Measurements from ENCODE around the gene XRN1.
"Not testable (repeated sequence)": the region's sequence is repeated elsewhere in the genome, so short reads cannot be mapped to it uniquely, and the experiment has no call there.

DNA sequence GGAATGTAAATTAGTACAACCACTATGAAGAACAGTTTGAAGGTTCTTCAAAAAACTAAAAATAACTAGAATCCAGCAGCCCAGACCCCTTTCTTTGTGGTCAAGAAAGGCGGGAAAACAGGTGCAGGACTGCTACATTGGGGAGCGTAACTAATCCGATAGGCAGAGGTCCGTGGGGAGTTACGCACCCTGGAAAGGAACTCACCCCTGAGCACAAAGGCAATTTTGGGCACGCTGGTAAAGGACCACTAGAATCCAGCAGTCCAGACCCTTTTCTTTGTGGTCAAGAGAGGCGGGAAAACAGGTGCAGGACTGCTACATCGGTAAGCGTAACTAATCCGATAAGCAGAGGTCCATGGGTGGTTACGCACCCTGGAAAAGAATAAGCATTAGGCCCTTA lies 9.7 kb downstream of the XRN1 start:
- TF ChIP-seq, protein P1, sequence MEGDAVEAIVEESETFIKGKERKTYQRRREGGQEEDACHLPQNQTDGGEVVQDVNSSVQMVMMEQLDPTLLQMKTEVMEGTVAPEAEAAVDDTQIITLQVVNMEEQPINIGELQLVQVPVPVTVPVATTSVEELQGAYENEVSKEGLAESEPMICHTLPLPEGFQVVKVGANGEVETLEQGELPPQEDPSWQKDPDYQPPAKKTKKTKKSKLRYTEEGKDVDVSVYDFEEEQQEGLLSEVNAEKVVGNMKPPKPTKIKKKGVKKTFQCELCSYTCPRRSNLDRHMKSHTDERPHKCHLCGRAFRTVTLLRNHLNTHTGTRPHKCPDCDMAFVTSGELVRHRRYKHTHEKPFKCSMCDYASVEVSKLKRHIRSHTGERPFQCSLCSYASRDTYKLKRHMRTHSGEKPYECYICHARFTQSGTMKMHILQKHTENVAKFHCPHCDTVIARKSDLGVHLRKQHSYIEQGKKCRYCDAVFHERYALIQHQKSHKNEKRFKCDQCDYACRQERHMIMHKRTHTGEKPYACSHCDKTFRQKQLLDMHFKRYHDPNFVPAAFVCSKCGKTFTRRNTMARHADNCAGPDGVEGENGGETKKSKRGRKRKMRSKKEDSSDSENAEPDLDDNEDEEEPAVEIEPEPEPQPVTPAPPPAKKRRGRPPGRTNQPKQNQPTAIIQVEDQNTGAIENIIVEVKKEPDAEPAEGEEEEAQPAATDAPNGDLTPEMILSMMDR (IDR thresholded peaks at IDR 0.05): not testable (repeated sequence)
- TF ChIP-seq POLR2A (IDR thresholded peaks at IDR 0.05): not testable (repeated sequence)
